HK-2 (cell line): ENCODE data around the gene TLL2.

Experiments
- DNase-seq: peaks from one replicate; pipeline ENCODE4 v3.0.0-alpha.2; 2018; ENCODE audit not compliant: unreplicated experiment

The TLL2 gene

GRCh38 chr10:96324447-96324846 lies 189.3 kb downstream of the TLL2 start:
- no peak for DNase-seq

- no peak for DNase-seq
These were observed 191.5 kb downstream of the TLL2 start for GRCh38 chr10:96322275-96322674.

- no peak for DNase-seq
These were observed 191.9 kb downstream of the TLL2 start for GRCh38 chr10:96321822-96322221.

GRCh38 chr10:96319754-96320474 lies 193.8 kb downstream of the TLL2 start:
- peak; percentile 8 for DNase-seq

- no peak for DNase-seq
These were observed 196.5 kb downstream of the TLL2 start for GRCh38 chr10:96317067-96317833.
